Coronary artery (tissue), 2 donors: ENCODE measurements around the gene METTL15.
"Not testable (repeated sequence)": the region's sequence is repeated elsewhere in the genome, so short reads cannot be mapped to it uniquely, and the experiment has no call there.

Experiments used
- DNase-seq: peaks from one replicate; pipeline ENCODE4 v3.0.0-alpha.2; 2017; ENCODE audit warnings: low spot score
- H3K27ac ChIP-seq, 2 donors: fragments of 200-600 bp; sonication (generic); one replicate each; pipeline ENCODE4 v1.5.1; 2016 to 2019
- H3K4me3 ChIP-seq: fragments of 200-600 bp; sonication (generic); 2 replicates; pipeline ENCODE4 v1.5.1; 2016; ENCODE audit warnings: mild to moderate bottlenecking, moderate library complexity
- TF ChIP-seq, protein P1 (sequence below): fragments of 200-600 bp; sonication (generic); IDR thresholded peaks from one replicate; pipeline ENCODE4 v1.5.1; 2019; ENCODE audit warnings: antibody characterized with exemption

METTL15 gene

DNA sequence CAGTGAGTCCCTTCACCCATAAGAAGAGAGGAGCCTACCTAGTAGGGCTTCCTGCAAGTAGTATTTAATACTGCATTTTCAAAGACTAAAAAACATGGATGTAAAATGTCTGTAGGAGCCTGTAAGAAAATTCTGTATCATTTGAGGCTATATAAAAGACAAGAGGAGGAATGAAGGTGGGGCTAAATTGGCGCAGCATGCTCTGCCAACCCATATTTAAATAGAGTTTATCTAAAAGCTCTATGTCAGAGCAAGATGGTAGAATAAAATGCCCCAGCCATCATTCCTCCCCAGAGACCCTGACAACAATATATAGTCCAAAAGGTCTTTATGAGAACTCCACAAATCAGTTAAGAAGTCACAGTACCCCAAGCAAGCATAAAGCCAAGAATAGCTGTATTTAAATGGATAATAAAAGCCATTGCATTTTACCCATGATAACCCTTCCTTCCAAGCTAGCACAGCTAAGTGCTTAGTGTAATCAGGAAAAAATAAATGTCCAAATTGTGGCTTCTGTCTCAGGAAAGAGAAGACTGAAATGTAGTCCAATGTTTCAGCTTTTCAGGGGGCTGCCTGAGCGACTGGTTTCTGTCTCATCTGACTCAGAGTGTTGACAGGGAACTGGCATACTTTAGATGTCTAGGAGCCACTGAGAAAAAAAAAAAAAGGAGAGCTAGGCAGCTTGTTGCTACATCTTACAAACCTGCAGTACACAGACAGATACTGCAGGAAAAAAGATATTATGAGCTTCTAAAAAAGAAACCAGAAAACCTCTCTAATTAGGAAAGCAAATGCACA is 258.6 kb downstream of the METTL15 start:
- H3K4me3 ChIP-seq, result no peak overlapping the region
- no peak for DNase-seq
- no peak overlapping the region for H3K27ac ChIP-seq
- TF ChIP-seq, protein P1, sequence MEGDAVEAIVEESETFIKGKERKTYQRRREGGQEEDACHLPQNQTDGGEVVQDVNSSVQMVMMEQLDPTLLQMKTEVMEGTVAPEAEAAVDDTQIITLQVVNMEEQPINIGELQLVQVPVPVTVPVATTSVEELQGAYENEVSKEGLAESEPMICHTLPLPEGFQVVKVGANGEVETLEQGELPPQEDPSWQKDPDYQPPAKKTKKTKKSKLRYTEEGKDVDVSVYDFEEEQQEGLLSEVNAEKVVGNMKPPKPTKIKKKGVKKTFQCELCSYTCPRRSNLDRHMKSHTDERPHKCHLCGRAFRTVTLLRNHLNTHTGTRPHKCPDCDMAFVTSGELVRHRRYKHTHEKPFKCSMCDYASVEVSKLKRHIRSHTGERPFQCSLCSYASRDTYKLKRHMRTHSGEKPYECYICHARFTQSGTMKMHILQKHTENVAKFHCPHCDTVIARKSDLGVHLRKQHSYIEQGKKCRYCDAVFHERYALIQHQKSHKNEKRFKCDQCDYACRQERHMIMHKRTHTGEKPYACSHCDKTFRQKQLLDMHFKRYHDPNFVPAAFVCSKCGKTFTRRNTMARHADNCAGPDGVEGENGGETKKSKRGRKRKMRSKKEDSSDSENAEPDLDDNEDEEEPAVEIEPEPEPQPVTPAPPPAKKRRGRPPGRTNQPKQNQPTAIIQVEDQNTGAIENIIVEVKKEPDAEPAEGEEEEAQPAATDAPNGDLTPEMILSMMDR, result no peak

DNA sequence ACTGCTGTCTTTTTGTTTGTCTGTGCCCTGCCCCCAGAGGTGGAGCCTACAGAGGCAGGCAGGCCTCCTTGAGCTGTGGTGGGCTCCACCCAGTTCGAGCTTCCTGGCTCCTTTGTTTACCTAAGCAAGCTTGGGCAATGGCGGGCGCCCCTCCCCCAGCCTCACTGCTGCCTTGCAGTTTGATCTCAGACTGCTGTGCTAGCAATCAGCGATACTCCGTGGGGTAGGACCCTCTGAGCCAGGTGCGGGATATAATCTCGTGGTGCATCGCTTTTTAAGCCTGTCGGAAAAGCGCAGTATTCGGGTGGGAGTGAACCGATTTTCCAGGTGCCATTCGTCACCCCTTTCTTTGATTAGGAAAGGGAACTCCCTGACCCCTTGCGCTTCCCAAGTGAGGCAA is 269.9 kb downstream of the METTL15 start:
- not testable (repeated sequence) for DNase-seq, H3K4me3 ChIP-seq, H3K27ac ChIP-seq
